GM12878 (cell line): Measurements from ENCODE around the gene NOD2. TPM values are rescaled to one million over a fixed set of nuclear protein-coding genes. Genes with fewer than 3 reads are reported as not detected.

ENCODE experiments used
- ATAC-seq: fragments of 200-7000 bp; cut with Tn5 transposase; 3 replicates; pipeline ENCODE4 v1.9.1; 2020; ENCODE audit warnings: mild to moderate bottlenecking, moderate library complexity
- BruUV-seq: library from RNA; stranded (reverse); fragments of 400-500 nt; replicated peaks from 2 replicates; lab custom pipeline; 2021; lab: Mats Ljungman, UMichigan
- CTCF ChIA-PET: fragments of 300-600 bp; sonication (Branson Sonifier 250); formaldehyde crosslinking; extraction: SDS; loops from one replicate; lab custom pipeline; 2021; ENCODE audit warnings: inconsistent platforms; lab: Yijun Ruan, JAX
- POLR2A ChIA-PET: fragments of 350-600 bp; formaldehyde crosslinking; extraction: SDS; loops from one replicate; lab custom pipeline; 2021; ENCODE audit warnings: inconsistent platforms; lab: Charles Lee
- RAD21 ChIA-PET: fragments of 300-600 bp; sonication (Branson Sonifier 250); formaldehyde crosslinking; loops from one replicate; lab custom pipeline; 2023; ENCODE audit warnings: antibody characterized with exemption; ENCODE audit not compliant: unreplicated experiment; lab: Charles Lee
- SMC1A ChIA-PET: fragments of 300-600 bp; sonication (Branson Sonifier 250); formaldehyde crosslinking; loops from one replicate; lab custom pipeline; 2023; ENCODE audit not compliant: unreplicated experiment, uncharacterized antibody; lab: Charles Lee
- DNase-seq: peaks from one replicate; pipeline ENCODE4 v3.0.0-alpha.2; 2011; ENCODE audit warnings: low read depth, low spot score
- FAIRE-seq: peaks from 3 replicates; lab custom pipeline; 2011; peaks lifted over from hg19 to GRCh38; lab: Jason Lieb, UNC
- H2AFZ ChIP-seq: 2 replicates; pipeline ENCODE4 v1.6.0; 2011; ENCODE audit warnings: low read depth, low read length, control low read depth; ENCODE audit not compliant: control insufficient read depth
- H3K27ac ChIP-seq: 2 replicates; pipeline ENCODE4 v1.5.1; 2011; ENCODE audit warnings: control low read depth; ENCODE audit not compliant: control insufficient read depth, insufficient read depth
- H3K27me3 ChIP-seq, 2 experiments: replicated peaks in 1 of 2; 2 replicates each; pipeline versions ENCODE4 v1.6.0 to v1.6.1; 2011; ENCODE audit warnings: low read length in 1 of 2; ENCODE audit not compliant: control insufficient read depth in 2 of 2, insufficient read depth in 2 of 2
- H3K36me3 ChIP-seq, 2 experiments: 2 replicates each; pipeline ENCODE4 v1.5.1; 2011; ENCODE audit warnings: low read length in 1 of 2; ENCODE audit not compliant: control insufficient read depth in 2 of 2, insufficient read depth in 2 of 2
- H3K4me1 ChIP-seq: 2 replicates; pipeline ENCODE4 v1.6.1; 2011; ENCODE audit warnings: mild to moderate bottlenecking, low read length, moderate library complexity, mixed read lengths; ENCODE audit not compliant: control insufficient read depth, insufficient read depth
- H3K4me2 ChIP-seq: 2 replicates; pipeline ENCODE4 v1.6.0; 2011; ENCODE audit warnings: control low read depth; ENCODE audit not compliant: control insufficient read depth, insufficient read depth
- H3K4me3 ChIP-seq: fragments of 200-600 bp; sonication (generic); 2 replicates; pipeline ENCODE4 v1.5.1; 2016
- H3K79me2 ChIP-seq: 2 replicates; pipeline ENCODE4 v1.6.0; 2011; ENCODE audit warnings: low read length; ENCODE audit not compliant: control insufficient read depth, insufficient read depth
- H3K9ac ChIP-seq: 2 replicates; pipeline ENCODE4 v1.8.0; 2011; ENCODE audit warnings: low read length, control low read depth, mixed read lengths; ENCODE audit not compliant: control insufficient read depth, insufficient read depth
- H3K9me3 ChIP-seq: replicated peaks from 3 replicates; pipeline ENCODE4 v1.5.1; 2011; ENCODE audit warnings: mild to moderate bottlenecking, low read length; ENCODE audit not compliant: control insufficient read depth, insufficient read depth
- H4K20me1 ChIP-seq: 2 replicates; pipeline ENCODE4 v1.6.0; 2011; ENCODE audit not compliant: control insufficient read depth, insufficient read depth
- CBFB ChIP-seq: IDR thresholded peaks from 2 replicates; pipeline ENCODE4 v1.6.1; 2016; ENCODE audit warnings: antibody characterized with exemption, low read depth
- CBX3 ChIP-seq: fragments of 200-600 bp; sonication (generic); IDR thresholded peaks from 2 replicates; pipeline ENCODE4 v1.6.1; 2016; ENCODE audit warnings: low read depth, borderline replicate concordance
- CREB1 ChIP-seq: IDR thresholded peaks from 2 replicates; pipeline ENCODE4 v1.6.1; 2012; ENCODE audit warnings: low read depth, mild to moderate bottlenecking, inconsistent platforms
- EGR1 ChIP-seq, 2 experiments: IDR thresholded peaks; 1 replicate in 1 of 2; 2 replicates in 1 of 2; pipeline ENCODE4 v1.6.1; 2011 to 2012; ENCODE audit warnings: low read depth in 2 of 2, low read length in 2 of 2, borderline replicate concordance in 1 of 2, mild to moderate bottlenecking in 1 of 2, moderate library complexity in 1 of 2
- ETV6 ChIP-seq, 2 experiments: fragments of 450-650 bp in 1 of 2; IDR thresholded peaks in 1 of 2; conservative IDR thresholded peaks in 1 of 2; 2 replicates each; pipeline ENCODE4 v1.6.1; 2014; ENCODE audit warnings: antibody characterized with exemption in 1 of 2, borderline replicate concordance in 1 of 2, low read depth in 1 of 2, mild to moderate bottlenecking in 1 of 2, moderate library complexity in 1 of 2
- JUND ChIP-seq: IDR thresholded peaks from 2 replicates; pipeline ENCODE4 v1.6.1; 2012; ENCODE audit warnings: low read depth, mild to moderate bottlenecking, low read length, improper control_type of control experiment, moderate library complexity
- MEF2A ChIP-seq: IDR thresholded peaks from 2 replicates; pipeline ENCODE4 v1.6.1; 2011; ENCODE audit warnings: low read depth, mild to moderate bottlenecking, low read length, moderate library complexity; ENCODE audit not compliant: insufficient read depth
- NFYB ChIP-seq: IDR thresholded peaks from 2 replicates; pipeline ENCODE4 v1.6.1; 2011; ENCODE audit warnings: low read depth, mild to moderate bottlenecking, low read length, improper control_type of control experiment, moderate library complexity; ENCODE audit not compliant: insufficient read depth
- POLR2AphosphoS5 ChIP-seq: IDR thresholded peaks from 2 replicates; pipeline ENCODE4 v1.6.1; 2011; ENCODE audit warnings: mild to moderate bottlenecking, low read length, inconsistent platforms
- POU2F2 ChIP-seq: IDR thresholded peaks from 3 replicates; pipeline ENCODE4 v1.6.1; 2011; ENCODE audit warnings: low read depth, mild to moderate bottlenecking, low read length, borderline replicate concordance
- RBBP5 ChIP-seq: fragments of 200-600 bp; sonication (generic); conservative IDR thresholded peaks from 2 replicates; pipeline ENCODE4 v1.6.1; 2016
- SMAD1 ChIP-seq: fragments of 450-650 bp; IDR thresholded peaks from 2 replicates; pipeline ENCODE4 v1.6.1; 2018; ENCODE audit warnings: mild to moderate bottlenecking, low read depth; ENCODE audit not compliant: partially characterized antibody
- SPI1 ChIP-seq: IDR thresholded peaks from 2 replicates; pipeline ENCODE4 v1.6.1; 2011; ENCODE audit warnings: low read depth, mild to moderate bottlenecking, low read length, moderate library complexity, borderline replicate concordance; ENCODE audit not compliant: insufficient read depth
- SRF ChIP-seq, 2 experiments: IDR thresholded peaks; 2 replicates each; pipeline ENCODE4 v1.6.1; 2011; ENCODE audit warnings: low read depth in 2 of 2, low read length in 2 of 2, mild to moderate bottlenecking in 1 of 2, moderate library complexity in 1 of 2
- STAT1 ChIP-seq: fragments of 450-650 bp; conservative IDR thresholded peaks from 2 replicates; pipeline ENCODE4 v1.6.1; 2014; ENCODE audit warnings: antibody characterized with exemption, mild to moderate bottlenecking
- WRNIP1 ChIP-seq: IDR thresholded peaks from 2 replicates; pipeline ENCODE4 v1.6.1; 2011; ENCODE audit warnings: low read depth, low read length, improper control_type of control experiment, borderline replicate concordance
- ZNF24 ChIP-seq: fragments of 450-650 bp; IDR thresholded peaks from 2 replicates; pipeline ENCODE4 v1.6.1; 2017; ENCODE audit warnings: antibody characterized with exemption, mild to moderate bottlenecking
- WGBS: methylation state at CpG from one replicate; pipeline ENCODE4 v1.1.6; 2016; ENCODE audit warnings: low lambda C conversion rate; ENCODE audit not compliant: insufficient replicate concordance, insufficient coverage; ENCODE audit errors: missing lambda C conversion rate; 5-methylcytosine and 5-hydroxymethylcytosine counted together
- in situ Hi-C: fragments of 300-500 bp; cut with MboI; formaldehyde crosslinking; loops from 9 replicates; pipeline ENCODE4 v1.14.3; 2018; ENCODE audit warnings: mixed read lengths
- intact Hi-C: fragments of 100-400 bp; cut with micrococcal nuclease; formaldehyde crosslinking; loops from one replicate; pipeline ENCODE4 v1.14.2; 2022; ENCODE audit not compliant: unreplicated experiment
- polyA plus RNA-seq, 11 experiments: library from polyadenylated mRNA; depleted of rRNA in 4 of 11; unstranded in 6 of 11; stranded (reverse) in 5 of 11; fragments of >200 nt; fragmentation: Nextera tagmentation in 4 of 11; fragmentation: Illumina TruSeq in 1 of 11; extraction: Ambion mirVana in 4 of 11; extraction: Trizol in 1 of 11; gene quantifications; 1 replicate in 1 of 11; 2 replicates in 10 of 11; pipeline versions ENCODE4 v1.2.1 to v1.2.3, GENCODE V29; 2011 to 2016; ENCODE audit warnings: inconsistent platforms in 2 of 11, missing spikeins in 2 of 11, low read depth in 1 of 11
- total RNA-seq, 4 experiments: library from RNA; depleted of rRNA in 3 of 4; stranded (reverse); fragments of >200 nt in 3 of 4; fragmentation: Illumina TruSeq in 1 of 4; extraction: Trizol in 1 of 4; gene quantifications; 2 replicates each; pipeline versions ENCODE4 v1.2.1 to v1.2.3, GENCODE V29; 2013 to 2021

Gene NOD2
- total and polyA plus RNA-seq, 10 of the 15 experiments (the other 5 are each of a cell fraction or from before 2014, with no cell fraction given) = 1.0 to 18.6 (median 6.7) TPM

DNA sequence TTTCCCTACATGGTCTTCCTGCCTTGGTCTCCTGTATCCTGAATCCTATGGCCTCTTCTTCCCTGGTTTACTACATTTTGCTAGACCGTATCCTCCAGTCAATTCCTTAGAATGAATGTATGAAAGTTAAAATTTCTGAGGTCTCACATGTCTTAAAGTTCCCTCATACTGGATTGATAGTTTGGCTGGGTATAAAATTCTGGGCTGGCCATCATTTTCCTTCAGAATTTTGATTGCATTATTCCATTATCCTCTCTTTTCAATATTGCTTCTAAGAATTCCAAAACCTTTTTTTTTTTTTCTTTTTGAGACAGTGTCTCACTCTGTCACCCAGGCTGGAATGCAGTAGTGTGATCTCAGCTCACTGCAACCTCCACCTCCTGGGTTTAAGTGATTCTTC lies 10.8 kb downstream of the NOD2 start:
- ChIA-PET RAD21 (no interaction called here), SMC1A (no interaction called here), POLR2A (interaction anchor here (0.6 to 1.5 kb wide), 2 partner anchors 11 to 41 kb away, joined by 4 to 5 read pairs; no protein-coding TSS in a partner anchor), CTCF (interaction anchor here (1.4 kb wide), 1 partner anchor 41 kb away, joined by 3 read pairs; no protein-coding TSS in a partner anchor)
- Histone ChIP-seq H2AFZ (no peak overlapping the region), H3K9ac (no peak overlapping the region), H3K36me3 (peaks cover 0 to 3% of the 10 kb centered on the region in 2 experiments; a peak in 2 of 4 replicates), H3K4me3 (no peak overlapping the region), H3K27ac (no peak overlapping the region), H3K27me3 (no peaks in the 10 kb centered on the region), H3K4me1 (peaks cover 21% of the 10 kb centered on the region), H3K4me2 (no peak overlapping the region), H3K9me3 (peaks cover 11% of the 10 kb centered on the region), H4K20me1 (no peaks in the 10 kb centered on the region), H3K79me2 (peaks cover 11% of the 10 kb centered on the region)
- intact Hi-C loops (no loop called here), in situ Hi-C loops (no loop called here)
- TF ChIP-seq ZNF24 (no peak), CBX3 (peak; percentile 66; the same call in 1 of the 2 replicates), NFYB (no peak), STAT1 (no peak), RBBP5 (no peak), MEF2A (no peak)
- FAIRE-seq (no peak), ATAC-seq (no peak), DNase-seq (no peak)
- no TSS peak for BruUV-seq
- WGBS = 86% methylated on average over 1 of the region's 1 CpG

DNA sequence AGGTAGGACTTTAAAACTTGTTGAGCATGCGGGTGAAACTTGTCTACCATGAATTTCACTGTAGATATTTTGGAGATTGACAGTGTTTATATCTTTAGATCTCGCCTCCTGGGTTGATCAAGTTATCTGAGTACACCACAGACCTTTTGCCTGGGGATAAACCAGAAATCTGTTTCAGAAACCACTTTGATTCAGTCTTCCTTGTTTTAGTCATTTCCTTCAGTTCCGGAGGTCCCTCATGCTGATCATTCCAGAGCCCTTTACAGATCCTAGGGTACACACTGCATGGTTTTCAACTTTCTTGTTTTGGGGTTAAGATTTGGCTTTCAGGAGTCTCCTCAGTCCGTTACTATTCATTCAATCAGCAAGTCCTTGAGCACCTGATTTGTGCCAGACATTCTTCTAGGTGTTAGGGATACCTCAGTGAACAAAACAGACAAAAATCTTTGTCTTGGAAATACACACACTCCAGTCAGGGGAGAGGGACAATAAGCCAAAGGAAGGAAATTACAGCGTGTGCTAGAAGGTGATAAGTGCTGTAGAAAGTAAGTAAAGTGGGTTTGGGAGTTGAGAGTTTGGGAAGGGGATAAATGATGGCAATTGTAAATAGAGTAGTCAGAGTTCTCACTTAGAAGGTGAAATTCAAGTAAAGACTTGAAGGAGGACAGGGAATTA lies 12.2 kb downstream of the NOD2 start:
- ChIA-PET RAD21 (no interaction called here), CTCF (no interaction called here), POLR2A (no interaction called here), SMC1A (no interaction called here)
- BruUV-seq = no TSS peak
- Histone ChIP-seq H3K27me3 (no peaks in the 10 kb centered on the region), H3K79me2 (no peaks in the 10 kb centered on the region), H3K36me3 (peaks cover 0 to 2% of the 10 kb centered on the region in 2 experiments; a peak in 3 of 4 replicates), H3K9ac (no peak overlapping the region), H2AFZ (no peak overlapping the region), H4K20me1 (no peaks in the 10 kb centered on the region), H3K9me3 (peaks cover 11% of the 10 kb centered on the region), H3K4me3 (no peak overlapping the region), H3K4me1 (peaks cover 20% of the 10 kb centered on the region), H3K4me2 (no peak overlapping the region), H3K27ac (no peak overlapping the region)
- 87% methylated on average over 5 of the region's 5 CpGs for WGBS
- intact Hi-C loops (no loop called here), in situ Hi-C loops (no loop called here)
- FAIRE-seq (no peak), DNase-seq (no peak), ATAC-seq (no peak)
- TF ChIP-seq EGR1 (IDR thresholded peaks at IDR 0.05; ENCODE audit: borderline replicate concordance in 1 of 2, low read depth in 2 of 2, low read length in 2 of 2) = no peak
- TF ChIP-seq POLR2AphosphoS5 = no peak
- no peak for TF ChIP-seq JUND
- TF ChIP-seq SRF (IDR thresholded peaks at IDR 0.05; ENCODE audit: low read depth in 2 of 2, low read length in 2 of 2) = no peak
- no peak for TF ChIP-seq ETV6 (conservative IDR thresholded peaks at IDR 0.05 in 1 of 2, IDR thresholded peaks at IDR 0.05 in 1 of 2; ENCODE audit: borderline replicate concordance in 1 of 2, low read depth in 1 of 2)
- TF ChIP-seq POU2F2 = no peak
- TF ChIP-seq SPI1 = no peak
- no peak for TF ChIP-seq CBX3
- no peak for TF ChIP-seq WRNIP1
- no peak for TF ChIP-seq CREB1
- TF ChIP-seq CBFB = no peak
- TF ChIP-seq SMAD1 = no peak
